WTC11 (cell line): ENCODE measurements around the gene CD44. TPM values are rescaled to one million over a fixed set of nuclear protein-coding genes. Genes with fewer than 3 reads are reported as not detected.

ENCODE experiments used
- total RNA-seq: library from RNA; stranded (reverse); gene quantifications from 3 replicates; pipeline ENCODE4 v1.2.3, GENCODE V29; 2021

Gene CD44
- total RNA-seq, 1 experiment from 2014 or later, result 12.0 TPM

Other genes starting within 250 kb of the CD44 start
- 24.3 to 26.9 TPM (median 25.9 TPM) in 3 replicates for gene APIP, start 222.8 kb upstream of the CD44 start, total RNA-seq
- gene PDHX, start 222.6 kb upstream of the CD44 start, total RNA-seq, result 39.1 to 43.4 TPM (median 40.9 TPM) in 3 replicates